ENCODE data around the gene NKAPL.

NKAPL gene

GRCh38 chr6:28258877-28259777 is at the start of gene NKAPL:
Gene NKAPL (plus strand): TSS chr6:28259297. CDS start chr6:28259372, 75 bp downstream.
- DNase-seq (ENCODE audit: low read depth): peak; percentile 52

GRCh38 chr6:28209753-28210535 is 49.2 kb upstream of the NKAPL start:
- no peak for DNase-seq (ENCODE audit: low read depth)

GRCh38 chr6:28211840-28212509 is 47.1 kb upstream of the NKAPL start:
- no peak for DNase-seq (ENCODE audit: low read depth)

DNA sequence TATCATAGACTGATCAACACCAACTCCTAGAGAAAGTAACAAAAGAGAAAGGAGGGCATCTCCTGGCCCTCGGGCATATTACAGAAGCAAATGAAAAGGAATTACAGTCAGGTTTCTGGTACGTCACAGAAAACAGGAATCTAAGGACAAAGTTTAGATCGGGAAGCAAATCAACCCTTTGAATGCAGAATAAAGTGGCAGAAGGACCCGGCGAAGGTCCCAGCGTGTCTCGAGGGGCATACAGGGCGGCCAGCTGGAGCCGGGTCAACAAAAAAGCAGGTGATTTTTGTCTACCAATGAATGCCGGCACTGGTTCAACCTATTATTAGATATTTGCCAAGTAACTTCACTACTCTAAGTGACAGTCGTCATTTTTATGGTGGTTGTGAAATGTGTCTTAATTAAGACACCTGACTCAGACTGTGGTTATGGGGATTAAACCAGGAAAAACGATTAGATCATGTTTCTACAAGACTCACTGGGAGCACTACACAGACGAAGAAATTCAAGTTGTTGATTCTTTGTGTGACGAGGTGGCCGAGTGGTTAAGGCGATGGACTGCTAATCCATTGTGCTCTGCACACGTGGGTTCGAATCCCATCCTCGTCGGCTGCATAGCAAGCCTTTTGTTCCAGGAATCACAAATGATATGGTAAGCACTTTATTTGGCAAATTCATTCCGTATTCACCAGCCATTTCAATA is 46.4 kb upstream of the NKAPL start:
- peak; percentile 75 for DNase-seq (ENCODE audit: low read depth)

DNA sequence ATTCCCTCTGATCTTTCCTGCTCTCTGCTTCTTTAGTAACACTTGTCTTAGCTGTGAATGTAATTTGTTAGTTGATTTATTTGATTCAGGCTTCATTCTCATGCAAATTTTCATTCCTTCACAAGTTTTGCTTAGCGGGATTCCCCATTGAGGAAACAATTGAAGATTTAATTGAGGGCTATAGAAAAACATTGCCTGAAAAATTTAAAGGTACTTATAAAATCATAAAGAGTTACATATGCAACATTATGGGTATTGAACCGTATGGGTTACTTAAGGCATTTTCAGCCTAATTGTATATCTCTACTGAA is 45.9 kb upstream of the NKAPL start:
- DNase-seq (ENCODE audit: low read depth): no peak

GRCh38 chr6:28215425-28215824 is 43.7 kb upstream of the NKAPL start:
- DNase-seq (ENCODE audit: low read depth): no peak

GRCh38 chr6:28217890-28218289 is 41.2 kb upstream of the NKAPL start:
- no peak for DNase-seq (ENCODE audit: low read depth)

GRCh38 chr6:28218312-28219248 is 40.5 kb upstream of the NKAPL start:
- DNase-seq (ENCODE audit: low read depth): no peak

DNA sequence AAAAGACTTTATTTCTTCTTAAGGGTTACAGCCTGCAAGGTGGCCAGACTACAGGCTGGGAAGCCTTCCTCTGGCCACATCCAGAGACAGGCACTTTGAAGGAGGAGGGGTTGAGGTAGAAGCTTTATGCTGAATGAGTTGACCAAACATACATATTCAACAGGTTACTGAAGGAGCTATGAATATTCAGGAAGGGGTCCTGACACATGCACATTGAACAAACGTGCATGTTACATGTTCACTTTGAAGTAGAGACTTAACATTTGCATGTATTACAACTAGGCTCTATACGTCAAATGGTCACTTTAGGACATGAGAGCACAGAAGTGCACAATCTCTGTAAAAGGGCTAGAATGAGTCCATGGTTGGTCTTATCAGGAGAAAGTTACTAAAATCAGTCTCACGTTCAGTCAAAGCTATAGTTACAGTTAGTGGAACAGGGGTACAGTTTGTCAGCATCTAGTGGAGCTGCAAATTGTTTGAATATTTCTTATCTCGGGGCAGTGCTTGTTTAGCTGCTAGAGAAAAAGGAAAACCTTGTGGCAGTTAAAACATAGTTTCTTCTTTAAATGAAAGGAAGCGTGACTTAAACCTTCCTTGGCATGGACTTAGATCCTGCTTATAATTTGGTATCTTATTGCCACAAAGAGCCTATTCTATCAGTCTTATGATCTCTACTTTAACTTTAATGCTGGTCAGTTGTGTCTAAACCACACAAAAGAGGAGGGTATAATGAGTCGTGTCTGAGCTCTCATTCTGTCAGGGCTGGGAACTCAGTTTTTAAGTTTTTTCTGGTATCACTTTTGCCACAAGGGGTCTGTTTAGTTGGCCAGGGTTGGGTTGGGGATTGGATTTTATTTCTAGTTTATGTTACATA is 38.6 kb upstream of the NKAPL start:
- no peak for DNase-seq (ENCODE audit: low read depth)

DNA sequence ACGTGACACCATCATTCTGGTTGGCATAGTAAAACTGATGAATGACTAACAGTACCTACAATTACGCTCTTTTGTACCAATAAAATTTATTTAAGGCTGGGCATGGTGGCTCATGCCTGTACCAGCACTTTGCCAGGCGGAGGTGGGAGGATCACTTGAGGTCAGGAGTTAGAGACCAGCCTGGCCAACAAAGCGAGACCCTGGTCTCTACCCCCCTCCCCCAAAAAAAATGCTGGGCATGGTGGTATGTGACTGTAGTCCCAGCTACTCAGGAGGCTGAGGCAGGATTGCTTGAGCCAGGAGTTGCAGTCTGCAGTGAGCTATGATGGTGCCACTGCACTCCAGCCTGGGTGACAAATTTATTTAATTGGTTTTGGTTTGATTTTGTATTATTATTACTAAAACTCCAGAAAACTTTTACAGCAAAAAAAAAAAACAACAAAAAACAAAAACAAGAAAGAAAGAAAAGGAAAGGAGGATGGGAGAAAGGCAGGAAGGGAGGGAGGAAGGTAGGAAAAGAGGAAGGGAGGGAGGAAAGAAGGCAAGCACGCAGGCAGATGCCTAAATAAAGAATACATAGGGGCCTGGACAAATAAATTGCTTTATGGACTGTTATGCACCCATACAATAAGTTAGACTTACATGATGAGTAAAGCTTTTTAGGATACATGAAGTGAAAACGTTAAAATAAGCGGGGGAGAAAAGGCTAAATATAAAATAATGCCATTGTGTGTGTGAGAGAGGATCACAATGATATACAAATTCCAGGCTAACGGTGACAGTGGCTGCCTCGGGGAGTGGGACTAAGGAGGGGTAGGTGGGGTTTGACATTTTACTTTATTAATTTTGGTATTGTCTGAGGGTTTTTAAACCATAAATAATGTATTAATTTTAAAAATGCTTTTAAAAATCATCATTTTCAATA is 34.7 kb upstream of the NKAPL start:
- no peak for DNase-seq (ENCODE audit: low read depth)

DNA sequence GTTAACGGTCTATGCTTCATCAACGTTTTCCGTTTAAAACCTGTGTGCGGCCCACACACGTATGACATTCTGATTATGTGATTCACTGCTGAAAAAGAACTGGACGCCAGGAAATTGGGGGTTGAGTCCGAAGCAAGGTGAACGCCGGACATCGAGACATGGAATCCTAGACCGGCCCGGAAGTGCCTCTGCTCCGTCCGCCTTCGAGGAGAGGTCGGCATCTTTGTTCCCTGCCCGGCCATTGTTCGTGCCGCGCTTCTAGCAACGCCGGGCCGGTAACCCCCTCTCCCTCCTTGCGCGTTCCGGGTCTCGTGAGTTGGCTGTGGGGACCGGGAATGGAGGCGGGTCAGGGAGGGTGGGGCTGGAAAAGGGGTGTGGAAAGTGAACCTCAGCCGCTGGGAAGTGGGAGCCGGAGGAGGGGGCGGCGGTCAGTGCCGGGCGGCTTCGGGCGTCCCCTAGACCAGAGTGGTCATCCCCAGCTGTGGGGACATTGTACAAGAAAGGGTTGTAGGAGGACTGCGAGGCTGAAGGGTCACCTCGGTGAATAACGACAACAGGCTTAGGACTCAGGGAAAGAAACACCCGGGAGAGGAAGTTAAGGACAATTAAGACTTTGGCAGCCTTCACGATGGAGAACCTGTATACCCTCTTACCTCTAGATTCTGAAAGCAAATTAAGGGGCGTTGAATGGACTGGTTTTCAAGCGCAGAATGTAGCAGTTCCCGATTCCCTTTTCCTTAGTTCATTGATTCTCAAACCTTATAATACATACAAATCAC is 33.9 kb upstream of the NKAPL start, which contains the start of gene ZSCAN9:
Gene ZSCAN9 (plus strand): TSS at position 220 of the 779 bp plus-strand sequence. CDS start 1,810 bp downstream, outside the sequence.
- peak; percentile 50 for DNase-seq (ENCODE audit: low read depth)

DNA sequence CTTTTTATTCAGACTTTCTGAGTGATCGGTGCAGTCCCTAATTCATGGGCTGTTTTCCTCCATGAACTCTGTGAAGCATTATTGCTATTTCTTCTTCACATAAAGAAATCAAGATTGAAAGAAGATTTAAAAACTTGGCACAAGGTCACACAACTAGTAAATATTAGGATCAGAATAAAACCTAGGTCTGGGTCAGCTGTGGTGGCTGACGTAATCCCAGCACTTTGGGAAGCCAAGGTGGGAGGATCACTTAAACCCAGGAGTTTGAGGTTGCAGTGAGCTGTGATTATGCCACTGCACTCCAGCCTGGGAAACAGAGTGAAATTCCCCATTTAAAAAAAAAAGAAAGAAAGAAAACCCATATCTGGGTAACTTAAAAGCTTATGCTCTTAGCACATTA is 32.6 kb upstream of the NKAPL start:
- no peak for DNase-seq (ENCODE audit: low read depth)

GRCh38 chr6:28232785-28233184 is 26.3 kb upstream of the NKAPL start:
- DNase-seq (ENCODE audit: low read depth): no peak

DNA sequence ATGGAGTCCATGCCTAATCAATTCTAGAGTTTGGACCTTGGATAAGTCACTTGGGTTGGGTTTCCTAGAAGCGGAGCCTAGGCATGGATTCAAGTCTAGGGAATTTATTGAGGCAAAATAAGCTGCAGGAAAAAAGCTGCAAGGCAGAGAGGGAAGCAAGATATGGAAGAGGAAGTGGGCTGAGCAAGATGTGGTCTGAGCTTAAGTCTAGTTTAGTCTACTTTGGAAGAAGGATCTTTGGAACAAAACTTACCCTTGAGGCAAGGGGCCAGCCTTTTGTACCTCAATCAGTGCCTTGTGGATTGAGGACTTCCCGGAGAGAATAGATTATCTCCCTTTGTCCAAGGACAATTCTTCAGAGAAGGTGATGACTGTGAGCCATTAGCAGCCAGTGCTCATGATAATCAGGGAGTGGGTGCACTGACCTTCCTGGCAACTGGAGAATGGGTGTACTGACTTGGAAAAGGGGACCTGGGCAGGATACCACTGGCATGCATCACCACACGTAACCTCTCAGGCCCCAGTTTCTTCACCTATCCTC is 23.1 kb upstream of the NKAPL start:
- DNase-seq (ENCODE audit: low read depth): no peak

GRCh38 chr6:28239636-28240035 is 19.5 kb upstream of the NKAPL start:
- DNase-seq (ENCODE audit: low read depth): no peak

DNA sequence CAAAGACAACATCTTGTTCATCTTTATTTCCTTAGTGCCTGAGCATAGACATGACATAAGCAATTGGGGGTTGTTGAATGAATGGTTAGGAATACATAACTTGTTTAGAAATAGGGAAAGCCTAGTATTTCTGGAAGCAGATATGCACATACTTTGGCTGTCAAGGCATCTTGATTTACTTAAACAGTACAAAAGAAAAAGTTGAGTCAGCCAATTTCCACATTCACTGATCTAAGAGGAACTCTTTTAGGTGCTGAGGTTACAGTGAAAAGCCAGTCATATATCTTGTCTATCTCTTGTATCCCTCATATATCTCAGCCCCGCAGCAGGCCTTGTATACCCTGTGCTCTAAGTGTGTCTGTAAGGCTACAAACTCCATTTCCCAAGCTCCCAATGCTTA is 18.6 kb upstream of the NKAPL start:
- no peak for DNase-seq (ENCODE audit: low read depth)

DNA sequence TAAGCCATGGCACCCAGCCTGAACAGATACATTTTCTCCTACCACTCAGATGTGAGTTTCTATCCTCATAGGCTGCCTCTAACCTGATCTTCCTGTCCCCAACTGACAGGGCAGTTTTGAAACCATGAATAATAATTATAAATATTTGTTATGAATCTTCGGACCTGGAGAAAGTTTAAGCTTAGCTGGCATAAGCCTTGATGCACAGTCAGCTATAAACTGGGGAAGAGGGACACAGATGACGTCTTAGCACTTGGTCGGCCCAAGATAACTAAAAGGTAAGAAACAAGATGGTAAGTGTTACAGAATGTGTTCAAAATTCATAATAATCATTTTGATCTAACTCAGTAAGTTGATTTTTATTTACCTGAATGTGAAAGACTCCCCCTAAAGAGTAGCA is 15.2 kb upstream of the NKAPL start:
- DNase-seq (ENCODE audit: low read depth): no peak
